ENCODE data around the gene PLA2G5.

DNA sequence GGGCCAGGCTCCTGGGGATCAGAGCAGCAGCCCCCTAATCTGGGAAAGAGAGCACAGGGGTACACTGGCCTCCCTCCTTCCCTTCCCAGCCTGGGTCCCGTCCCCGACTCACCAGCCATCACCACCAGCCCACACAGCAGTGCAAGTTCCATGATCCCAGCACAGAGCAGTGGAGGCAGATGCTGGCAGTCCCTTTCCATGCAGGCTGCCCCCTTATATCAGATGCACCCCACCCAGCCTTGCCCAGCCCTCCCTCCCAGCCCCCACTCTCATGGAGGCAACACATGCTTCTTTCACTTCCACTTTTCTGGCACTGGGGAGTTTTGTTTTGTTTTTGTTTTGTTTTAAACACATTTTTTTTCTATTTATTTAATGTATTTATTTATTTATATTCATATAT lies 49.4 kb downstream of the PLA2G5 start, which contains the start of gene PLA2G2D:
- TF ChIP-seq, protein P1, sequence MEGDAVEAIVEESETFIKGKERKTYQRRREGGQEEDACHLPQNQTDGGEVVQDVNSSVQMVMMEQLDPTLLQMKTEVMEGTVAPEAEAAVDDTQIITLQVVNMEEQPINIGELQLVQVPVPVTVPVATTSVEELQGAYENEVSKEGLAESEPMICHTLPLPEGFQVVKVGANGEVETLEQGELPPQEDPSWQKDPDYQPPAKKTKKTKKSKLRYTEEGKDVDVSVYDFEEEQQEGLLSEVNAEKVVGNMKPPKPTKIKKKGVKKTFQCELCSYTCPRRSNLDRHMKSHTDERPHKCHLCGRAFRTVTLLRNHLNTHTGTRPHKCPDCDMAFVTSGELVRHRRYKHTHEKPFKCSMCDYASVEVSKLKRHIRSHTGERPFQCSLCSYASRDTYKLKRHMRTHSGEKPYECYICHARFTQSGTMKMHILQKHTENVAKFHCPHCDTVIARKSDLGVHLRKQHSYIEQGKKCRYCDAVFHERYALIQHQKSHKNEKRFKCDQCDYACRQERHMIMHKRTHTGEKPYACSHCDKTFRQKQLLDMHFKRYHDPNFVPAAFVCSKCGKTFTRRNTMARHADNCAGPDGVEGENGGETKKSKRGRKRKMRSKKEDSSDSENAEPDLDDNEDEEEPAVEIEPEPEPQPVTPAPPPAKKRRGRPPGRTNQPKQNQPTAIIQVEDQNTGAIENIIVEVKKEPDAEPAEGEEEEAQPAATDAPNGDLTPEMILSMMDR (IDR thresholded peaks at IDR 0.05; ENCODE audit: low read depth, low read length) = no peak
- TF ChIP-seq EZH2phosphoT487 (IDR thresholded peaks at IDR 0.05; ENCODE audit: low read depth) = no peak
